Activated CD4-positive, alpha-beta memory T cell treated with anti-CD3 and anti-CD28 coated beads for 36 hours (primary cell): ENCODE measurements around the gene ZSCAN5A. TPM values are rescaled to one million over a fixed set of nuclear protein-coding genes. Genes with fewer than 3 reads are reported as not detected.
"Not testable (repeated sequence)": the region's sequence is repeated elsewhere in the genome, so short reads cannot be mapped to it uniquely, and the experiment has no call there.

Experiments used
- CTCF ChIA-PET: fragments of 350-600 bp; sonication (Branson Sonifier 250); formaldehyde crosslinking; loops from one replicate; lab custom pipeline; 2021; ENCODE audit warnings: antibody characterized with exemption, inconsistent platforms; lab: Charles Lee
- POLR2A ChIA-PET: fragments of 350-600 bp; sonication (Branson Sonifier 250); formaldehyde crosslinking; loops from one replicate; lab custom pipeline; 2021; ENCODE audit warnings: antibody characterized with exemption; lab: Charles Lee
- DNase-seq: peaks from one replicate; pipeline ENCODE4 v3.0.0-alpha.2; 2020
- H3K27ac Mint-ChIP-seq: one replicate; pipeline ENCODE4 v1.8.0; 2021; ENCODE audit warnings: mixed read lengths
- H3K27me3 Mint-ChIP-seq: one replicate; pipeline ENCODE4 v1.8.0; 2021; ENCODE audit warnings: mixed read lengths
- H3K36me3 Mint-ChIP-seq: one replicate; pipeline ENCODE4 v1.8.0; 2021; ENCODE audit warnings: mixed read lengths
- H3K4me1 Mint-ChIP-seq: one replicate; pipeline ENCODE4 v1.8.0; 2021; ENCODE audit warnings: low read depth, mixed read lengths
- H3K4me3 Mint-ChIP-seq: one replicate; pipeline ENCODE4 v1.8.0; 2021; ENCODE audit warnings: mild to moderate bottlenecking, mixed read lengths
- H3K9me3 Mint-ChIP-seq: one replicate; pipeline ENCODE4 v1.8.0; 2021; ENCODE audit warnings: mixed read lengths
- intact Hi-C: fragments of 100-400 bp; cut with micrococcal nuclease; formaldehyde crosslinking; loops from one replicate; pipeline ENCODE4 v1.15.1; 2023
- total RNA-seq, 2 experiments: library from RNA; stranded (reverse); gene quantifications; one replicate each; pipeline ENCODE4 v1.2.3, GENCODE V29; 2021

ZSCAN5A gene
- total RNA-seq, 2 experiments from 2014 or later = 4.5 to 5.2 TPM

GRCh38 chr19:56335371-56335770, 20.7 kb upstream of the ZSCAN5A start:
- H3K36me3 Mint-ChIP-seq, DNase-seq, POLR2A ChIA-PET, H3K27ac Mint-ChIP-seq, H3K4me1 Mint-ChIP-seq, H3K4me3 Mint-ChIP-seq, H3K27me3 Mint-ChIP-seq, intact Hi-C loops: not testable (repeated sequence)
- CTCF ChIA-PET = interaction anchor here (0.9 to 6.0 kb wide), 3 partner anchors 26 to 269 kb away, joined by 3 to 118 read pairs (median 3); no protein-coding TSS in a partner anchor
- peaks cover 12% of the 10 kb centered on the region for H3K9me3 Mint-ChIP-seq

GRCh38 chr19:56333506-56333905, 18.9 kb upstream of the ZSCAN5A start:
- POLR2A ChIA-PET = no interaction called here
- H3K27me3 Mint-ChIP-seq = peaks cover 5% of the 10 kb centered on the region
- intact Hi-C loops = loop anchor here (1.0 to 5.0 kb wide), 2 partner anchors 80 to 251 kb away; no protein-coding TSS in a partner anchor

GRCh38 chr19:56332695-56333094, 18.1 kb upstream of the ZSCAN5A start:
- intact Hi-C loops = loop anchor here (1.0 to 5.0 kb wide), 2 partner anchors 79 to 250 kb away; no protein-coding TSS in a partner anchor
- H3K36me3 Mint-ChIP-seq = no peaks in the 10 kb centered on the region
- H3K27ac Mint-ChIP-seq = no peak overlapping the region
- CTCF ChIA-PET = interaction anchor here (0.5 to 6.0 kb wide), 20 partner anchors 14 to 700 kb away, joined by 3 to 118 read pairs (median 6); partner anchors contain the start of gene ZSCAN5A
- no peak overlapping the region for H3K4me3 Mint-ChIP-seq
- no peak for DNase-seq
- peaks cover 12% of the 10 kb centered on the region for H3K9me3 Mint-ChIP-seq
- POLR2A ChIA-PET = interaction anchor here (0.6 kb wide), 1 partner anchor 80 kb away, joined by 3 read pairs; no protein-coding TSS in a partner anchor
- H3K4me1 Mint-ChIP-seq = no peaks in the 10 kb centered on the region
- peaks cover 3% of the 10 kb centered on the region for H3K27me3 Mint-ChIP-seq

More at GRCh38 chr19:56333506-56333905, 18.9 kb upstream of the ZSCAN5A start:
- Mint-ChIP-seq H3K4me3 (no peak overlapping the region), H3K4me1 (no peaks in the 10 kb centered on the region), H3K27ac (no peak overlapping the region), H3K36me3 (no peaks in the 10 kb centered on the region), H3K9me3 (peaks cover 12% of the 10 kb centered on the region)
- DNase-seq = peak; percentile 34
- CTCF ChIA-PET = interaction anchor here (0.6 to 6.0 kb wide), 29 partner anchors 13 to 701 kb away, joined by 3 to 118 read pairs (median 4); partner anchors contain the start of gene ZSCAN5A

- Mint-ChIP-seq H3K27me3 (peaks cover 2% of the 10 kb centered on the region), H3K4me3 (no peak overlapping the region), H3K36me3 (no peaks in the 10 kb centered on the region), H3K4me1 (no peaks in the 10 kb centered on the region), H3K27ac (no peak overlapping the region), H3K9me3 (no peaks in the 10 kb centered on the region)
- ChIA-PET POLR2A (no interaction called here), CTCF (no interaction called here)
- intact Hi-C loops = no loop called here
- no peak for DNase-seq
Observed at GRCh38 chr19:56324436-56324835, 9.8 kb upstream of the ZSCAN5A start.

- H3K27ac Mint-ChIP-seq = no peak overlapping the region
- H3K36me3 Mint-ChIP-seq = no peaks in the 10 kb centered on the region
- no peaks in the 10 kb centered on the region for H3K9me3 Mint-ChIP-seq
- POLR2A ChIA-PET = no interaction called here
- no peak for DNase-seq
- peaks cover 2% of the 10 kb centered on the region for H3K27me3 Mint-ChIP-seq
- no peak overlapping the region for H3K4me3 Mint-ChIP-seq
- H3K4me1 Mint-ChIP-seq = no peaks in the 10 kb centered on the region
- CTCF ChIA-PET = no interaction called here
- intact Hi-C loops = no loop called here
Observed at GRCh38 chr19:56321989-56322440, 7.4 kb upstream of the ZSCAN5A start.

- POLR2A ChIA-PET = no interaction called here
Observed at GRCh38 chr19:56321254-56321988, 6.8 kb upstream of the ZSCAN5A start.

GRCh38 chr19:56319991-56320390, 5.4 kb upstream of the ZSCAN5A start:
- Mint-ChIP-seq H3K27ac (no peak overlapping the region), H3K27me3 (peaks cover 2% of the 10 kb centered on the region), H3K4me3 (no peak overlapping the region), H3K9me3 (no peaks in the 10 kb centered on the region), H3K4me1 (peaks cover 5% of the 10 kb centered on the region), H3K36me3 (no peaks in the 10 kb centered on the region)
- ChIA-PET CTCF (no interaction called here), POLR2A (no interaction called here)
- no peak for DNase-seq
- intact Hi-C loops = loop anchor here (10.0 kb wide), 1 partner anchor 665 kb away; the partner anchor contains the start of gene U2AF2

More at GRCh38 chr19:56321254-56321988, 6.8 kb upstream of the ZSCAN5A start:
- CTCF ChIA-PET = no interaction called here
- Mint-ChIP-seq H3K9me3 (no peaks in the 10 kb centered on the region), H3K27ac (no peak overlapping the region), H3K4me1 (no peaks in the 10 kb centered on the region), H3K4me3 (no peak overlapping the region), H3K36me3 (no peaks in the 10 kb centered on the region), H3K27me3 (peaks cover 2% of the 10 kb centered on the region)
- DNase-seq = no peak
- intact Hi-C loops = no loop called here

GRCh38 chr19:56317749-56318148, 3.1 kb upstream of the ZSCAN5A start:
- Mint-ChIP-seq H3K4me1 (peaks cover 18% of the 10 kb centered on the region), H3K9me3 (no peaks in the 10 kb centered on the region), H3K4me3 (no peak overlapping the region), H3K36me3 (peaks cover 4% of the 10 kb centered on the region), H3K27me3 (peaks cover 2% of the 10 kb centered on the region), H3K27ac (no peak overlapping the region)
- ChIA-PET CTCF (interaction anchor here (1.4 to 2.3 kb wide), 3 partner anchors 8 to 65 kb away, joined by 5 to 8 read pairs (median 8); no protein-coding TSS in a partner anchor), POLR2A (no interaction called here)
- intact Hi-C loops = loop anchor here (10.0 kb wide), 1 partner anchor 663 kb away; the partner anchor contains the start of gene U2AF2
- DNase-seq = no peak

GRCh38 chr19:56316728-56317127, 2.1 kb upstream of the ZSCAN5A start:
- Mint-ChIP-seq H3K27ac (no peak overlapping the region), H3K36me3 (peaks cover 8% of the 10 kb centered on the region), H3K27me3 (peaks cover 2% of the 10 kb centered on the region), H3K4me1 (peaks cover 23% of the 10 kb centered on the region), H3K9me3 (no peaks in the 10 kb centered on the region), H3K4me3 (no peak overlapping the region)
- intact Hi-C loops = loop anchor here (10.0 kb wide), 1 partner anchor 662 kb away; the partner anchor contains the start of gene U2AF2
- ChIA-PET POLR2A (no interaction called here), CTCF (interaction anchor here (1.7 kb wide), 1 partner anchor 17 kb away, joined by 5 read pairs; no protein-coding TSS in a partner anchor)
- no peak for DNase-seq

GRCh38 chr19:56315077-56315828, 614 bp upstream of the ZSCAN5A start:
- Mint-ChIP-seq H3K27ac (peak overlapping the region; percentile 97), H3K4me1 (peaks cover 23% of the 10 kb centered on the region), H3K36me3 (peaks cover 8% of the 10 kb centered on the region), H3K9me3 (no peaks in the 10 kb centered on the region), H3K27me3 (no peaks in the 10 kb centered on the region), H3K4me3 (peak overlapping the region; percentile 91)
- POLR2A ChIA-PET = interaction anchor here (0.6 to 2.4 kb wide), 3 partner anchors 88 to 251 kb away, joined by 3 to 9 read pairs (median 4); partner anchors contain the start of genes ZNF583 and ZNF787
- intact Hi-C loops = loop anchor here (1.0 to 10.0 kb wide), 4 partner anchors 78 to 660 kb away; partner anchors contain the start of genes U2AF2, ZNF444, ZNF582 and ZNF787
- CTCF ChIA-PET = interaction anchor here (1.0 to 3.7 kb wide), 3 partner anchors 18 to 233 kb away, joined by 3 to 16 read pairs (median 11); no protein-coding TSS in a partner anchor
- DNase-seq = peak; percentile 95

GRCh38 chr19:56314018-56314380, 640 bp downstream of the ZSCAN5A start:
- DNase-seq = no peak
- ChIA-PET CTCF (interaction anchor here (1.0 to 3.7 kb wide), 4 partner anchors 19 to 232 kb away, joined by 3 to 16 read pairs (median 7); no protein-coding TSS in a partner anchor), POLR2A (interaction anchor here (2.4 kb wide), 1 partner anchor 193 kb away, joined by 9 read pairs; the partner anchor contains the start of gene ZNF787)
- intact Hi-C loops = loop anchor here (5.0 to 10.0 kb wide), 2 partner anchors 659 to 1123 kb away; partner anchors contain the start of genes U2AF2 and ZNF749
- H3K9me3 Mint-ChIP-seq = no peaks in the 10 kb centered on the region
- H3K4me3 Mint-ChIP-seq = peak overlapping the region; percentile 91
- no peaks in the 10 kb centered on the region for H3K27me3 Mint-ChIP-seq
- peaks cover 23% of the 10 kb centered on the region for H3K4me1 Mint-ChIP-seq
- peak overlapping the region; percentile 97 for H3K27ac Mint-ChIP-seq
- peaks cover 12% of the 10 kb centered on the region for H3K36me3 Mint-ChIP-seq
